ENCODE results near the gene ZNF319.

The ZNF319 gene

DNA sequence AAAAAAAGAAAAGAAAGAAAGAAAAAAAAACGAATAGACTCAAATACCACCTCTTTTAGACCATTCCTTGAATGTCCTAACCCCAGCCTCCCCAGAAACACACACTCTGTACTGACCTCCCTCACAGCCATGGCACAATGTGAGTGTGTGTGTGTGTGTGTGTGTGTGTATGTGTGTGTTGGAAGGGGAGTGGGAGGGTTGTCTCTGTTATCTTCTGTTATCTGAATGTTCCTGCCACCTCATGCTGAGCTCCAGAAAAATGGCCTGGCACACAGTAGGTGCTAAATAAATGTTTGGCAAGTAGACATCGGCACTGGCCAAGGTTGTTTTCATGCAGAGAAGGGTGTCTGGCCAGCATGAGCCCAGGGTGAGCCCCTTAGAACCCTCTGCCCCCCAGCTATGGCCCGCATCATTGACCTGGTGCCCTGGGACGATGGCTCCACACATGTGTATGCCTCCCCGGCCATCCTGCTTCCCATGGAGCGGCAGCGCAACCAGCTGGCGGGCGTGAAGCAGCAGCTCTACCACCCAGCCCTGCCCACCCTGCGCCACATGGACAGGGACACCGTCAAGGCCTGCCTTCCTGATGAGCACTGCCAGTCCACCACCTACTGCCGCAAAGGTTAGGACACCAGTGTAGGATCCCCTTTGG, 22.9 kb downstream of the ZNF319 start:
- DNase-seq (ENCODE audit: low read depth): no peak

GRCh38 chr16:57976331-57976796, 24.1 kb downstream of the ZNF319 start:
- no peak for DNase-seq (ENCODE audit: low read depth)

- no peak for DNase-seq (ENCODE audit: low read depth)
These were observed 28.2 kb downstream of the ZNF319 start for GRCh38 chr16:57972306-57972705.

DNA sequence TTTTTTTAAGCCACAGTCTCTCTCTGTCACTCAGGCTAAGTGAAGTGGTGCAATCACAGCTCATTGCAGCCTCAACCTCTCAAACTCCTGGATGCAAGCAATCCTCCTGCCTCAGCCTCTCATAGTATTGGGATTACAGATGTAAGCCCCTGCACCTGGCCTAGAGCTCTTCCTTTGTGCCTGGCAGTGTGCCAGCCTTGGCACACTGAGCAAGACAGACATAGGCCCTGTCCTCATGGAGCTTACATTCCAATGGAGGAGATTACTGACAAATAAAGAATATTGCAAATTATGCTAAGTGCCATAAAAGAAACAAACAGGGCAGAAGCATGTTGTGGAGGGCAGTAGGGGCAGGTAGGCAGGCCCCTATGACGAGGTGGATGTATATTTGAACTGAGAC, 28.6 kb downstream of the ZNF319 start:
- no peak for DNase-seq (ENCODE audit: low read depth)

DNA sequence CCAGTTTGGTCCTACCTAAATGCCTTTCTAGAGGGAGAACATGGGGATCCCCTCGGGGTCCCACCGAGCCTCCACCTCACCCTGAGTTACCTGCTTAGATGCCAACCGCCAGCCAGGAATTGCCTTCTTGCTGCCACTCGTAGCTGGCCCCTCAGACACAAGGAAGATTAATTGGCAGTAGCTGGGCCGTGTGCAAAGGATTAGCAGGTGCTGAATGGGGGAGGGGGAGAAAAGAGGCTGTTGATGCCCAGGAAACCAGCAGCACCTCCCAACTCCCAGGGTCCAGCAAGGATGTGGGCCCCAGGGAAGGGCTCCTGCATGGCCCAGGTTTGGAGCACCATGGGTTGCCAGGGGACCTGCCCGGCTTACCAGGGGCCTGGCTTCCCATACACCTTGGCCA, 29.5 kb downstream of the ZNF319 start, which contains the start of gene CNGB1:
Gene CNGB1, minus strand, starts transcription at position 159 of the 400 bp plus-strand sequence. CDS start 3,842 bp downstream, outside the sequence.
- DNase-seq (ENCODE audit: low read depth): no peak

GRCh38 chr16:57970319-57970718, 30.2 kb downstream of the ZNF319 start:
- no peak for DNase-seq (ENCODE audit: low read depth)

DNA sequence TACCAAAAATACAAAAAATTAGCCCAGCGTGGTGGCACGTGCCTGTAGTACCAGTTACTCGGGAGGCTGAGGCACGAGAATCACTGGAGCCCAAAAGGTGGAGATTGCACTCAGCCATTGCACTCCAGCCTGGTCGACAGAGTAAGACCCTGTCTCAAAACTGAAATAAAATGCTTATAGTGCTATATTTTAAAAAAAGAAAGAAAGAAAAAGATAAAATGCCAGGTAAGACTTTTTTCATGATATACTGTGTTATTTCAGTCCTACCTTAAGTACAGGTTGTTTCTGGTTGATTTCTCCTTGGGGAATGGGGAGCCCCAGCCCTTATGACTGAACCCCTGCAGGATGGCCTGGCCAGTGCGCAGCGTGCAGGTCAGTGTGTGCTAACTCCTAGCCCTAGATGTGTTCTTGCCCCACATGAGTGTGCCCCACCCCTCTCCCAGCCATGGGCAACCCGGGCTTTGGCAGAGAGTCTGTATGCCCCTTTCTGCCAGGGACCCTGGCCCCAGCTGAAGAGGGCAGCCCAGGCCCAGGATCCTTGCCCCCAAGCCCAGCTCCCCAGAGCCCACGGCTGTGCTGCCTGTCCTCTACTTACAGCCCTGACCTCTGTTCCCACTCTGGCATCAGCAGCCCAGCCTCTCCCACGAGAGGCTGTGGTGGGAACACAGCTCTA, 30.9 kb downstream of the ZNF319 start:
- no peak for DNase-seq (ENCODE audit: low read depth)

DNA sequence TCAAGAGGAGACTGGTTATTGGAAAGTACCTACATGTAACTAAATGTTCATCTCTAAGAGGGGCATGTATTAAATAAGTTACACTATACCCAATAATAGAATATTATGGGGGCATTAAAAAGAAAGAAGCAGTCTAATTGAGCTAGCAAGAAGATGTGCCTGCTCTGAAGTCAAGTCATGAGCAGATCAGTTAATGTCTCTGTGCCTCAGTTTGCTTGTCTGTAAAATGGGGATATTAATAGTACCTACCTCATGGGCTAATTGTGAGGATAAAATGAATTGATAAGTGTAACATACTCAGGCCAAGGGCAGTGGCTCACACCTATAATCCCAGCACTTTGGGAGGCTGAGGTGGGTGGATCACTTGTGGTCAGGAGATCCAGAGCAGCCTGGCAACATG, 32.6 kb downstream of the ZNF319 start:
- no peak for DNase-seq (ENCODE audit: low read depth)

GRCh38 chr16:57966986-57967385, 33.5 kb downstream of the ZNF319 start:
- no peak for DNase-seq (ENCODE audit: low read depth)

- DNase-seq (ENCODE audit: low read depth): no peak
These were observed 34.2 kb downstream of the ZNF319 start for GRCh38 chr16:57966204-57966771.

DNA sequence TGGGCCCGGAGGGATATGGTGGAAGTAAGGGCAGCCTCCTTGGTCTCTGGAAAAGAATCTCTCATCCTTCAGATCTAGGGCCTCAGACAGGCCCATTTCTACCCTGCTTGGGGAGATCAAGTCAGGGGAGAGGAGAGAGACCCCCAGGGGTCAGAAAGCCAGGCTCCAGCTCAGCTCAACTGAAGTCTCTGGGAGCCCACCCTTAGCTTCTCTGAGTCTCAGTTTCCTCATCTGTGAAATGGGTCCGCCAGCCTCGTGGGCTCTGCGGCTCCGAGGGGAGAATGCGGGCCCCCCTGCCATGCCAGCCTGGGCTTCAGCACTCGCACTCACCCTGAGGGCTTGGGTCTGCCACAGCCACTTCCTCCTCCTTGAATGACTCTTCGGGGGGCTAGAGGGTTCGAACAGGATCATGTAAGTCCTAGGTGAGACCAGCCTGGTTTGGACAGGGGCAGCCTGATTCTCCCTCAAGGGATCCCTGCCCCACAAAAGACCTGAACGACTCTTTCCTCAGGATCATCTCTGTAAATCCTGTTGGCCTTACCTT, 36.2 kb downstream of the ZNF319 start:
- DNase-seq (ENCODE audit: low read depth): no peak

GRCh38 chr16:57962756-57963155, 37.7 kb downstream of the ZNF319 start:
- DNase-seq (ENCODE audit: low read depth): no peak

- DNase-seq (ENCODE audit: low read depth): no peak
These were observed 38.4 kb downstream of the ZNF319 start for GRCh38 chr16:57962046-57962445.

DNA sequence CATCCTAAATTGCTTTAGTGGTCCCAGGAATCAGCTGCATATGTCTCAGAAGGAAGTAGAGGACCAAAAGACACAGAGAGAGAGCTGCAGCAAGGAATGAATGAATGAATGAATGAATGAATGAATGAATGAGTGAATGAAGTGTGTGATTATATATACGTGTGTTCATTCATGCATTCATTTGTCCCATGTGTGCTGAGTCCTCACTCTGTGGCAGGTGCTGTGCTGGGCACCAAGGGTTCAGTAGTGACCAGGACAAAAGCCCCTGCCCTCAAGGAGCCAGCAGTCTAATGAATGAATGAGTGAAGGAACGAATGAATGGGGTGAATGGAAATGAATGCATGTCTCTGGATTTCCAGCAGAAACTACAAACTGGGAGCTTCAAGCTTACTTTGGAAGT, 38.9 kb downstream of the ZNF319 start:
- no peak for DNase-seq (ENCODE audit: low read depth)

- no peak for DNase-seq (ENCODE audit: low read depth)
These were observed 39.5 kb downstream of the ZNF319 start for GRCh38 chr16:57960826-57961472.

DNA sequence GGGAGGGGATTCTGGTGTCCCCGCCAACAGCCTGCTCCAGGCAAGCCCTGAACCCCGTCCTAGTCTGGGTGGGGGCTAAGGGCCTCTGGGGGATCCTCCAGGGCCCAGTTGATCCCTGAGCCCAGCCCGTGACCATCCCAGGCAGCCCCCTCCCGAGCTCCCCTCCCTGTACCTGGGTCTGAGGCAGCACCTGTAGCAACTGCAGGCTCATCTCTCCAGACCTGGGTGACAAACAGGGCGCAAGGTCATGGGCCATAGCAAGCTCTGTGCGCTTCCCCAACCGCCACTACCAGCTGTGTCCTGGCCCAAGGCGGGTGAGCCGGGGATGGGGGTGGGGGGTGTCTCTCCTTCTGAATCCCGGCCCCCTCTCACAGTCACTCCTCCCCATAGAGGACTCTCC, 40.2 kb downstream of the ZNF319 start:
- DNase-seq (ENCODE audit: low read depth): no peak

DNA sequence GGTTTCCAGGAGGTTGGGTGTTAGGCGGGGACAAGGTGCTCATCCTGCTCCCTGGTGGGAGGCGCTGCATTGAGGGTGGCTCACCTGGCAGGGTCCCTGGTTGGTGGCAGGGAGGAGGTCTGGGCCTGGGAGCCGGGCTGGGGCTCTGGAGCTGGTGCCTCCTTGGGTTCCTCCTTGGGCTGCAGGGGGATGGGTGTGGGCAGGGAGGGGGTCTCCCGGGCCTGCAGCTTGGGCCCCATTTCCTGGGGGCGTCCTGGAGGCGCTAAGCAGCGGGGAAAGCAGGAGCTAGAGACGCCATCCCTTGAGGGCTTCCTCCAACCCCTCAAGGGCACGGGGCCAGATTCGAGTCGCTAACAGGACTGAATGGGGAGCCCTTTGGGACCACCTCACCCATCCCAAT, 40.7 kb downstream of the ZNF319 start:
- no peak for DNase-seq (ENCODE audit: low read depth)

DNA sequence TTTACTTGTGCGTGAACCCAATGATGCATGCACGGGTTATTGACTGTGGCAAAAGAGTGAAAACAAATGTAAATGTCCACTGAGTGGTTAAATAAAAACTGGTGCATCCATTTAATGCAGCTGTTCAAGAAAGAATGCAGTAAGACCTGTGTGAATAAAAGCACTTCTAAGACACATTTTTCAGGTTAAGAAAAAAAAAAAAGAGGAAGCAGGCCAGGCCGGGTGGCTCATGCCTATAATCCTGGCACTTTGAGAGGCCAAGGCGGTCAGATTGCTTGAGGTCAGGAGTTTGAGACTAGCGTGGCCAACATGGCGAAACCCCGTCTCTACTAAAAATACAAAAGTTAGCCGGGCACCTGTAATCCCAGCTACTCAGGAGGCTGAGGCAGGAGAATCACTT, 41.4 kb downstream of the ZNF319 start:
- DNase-seq (ENCODE audit: low read depth): no peak

DNA sequence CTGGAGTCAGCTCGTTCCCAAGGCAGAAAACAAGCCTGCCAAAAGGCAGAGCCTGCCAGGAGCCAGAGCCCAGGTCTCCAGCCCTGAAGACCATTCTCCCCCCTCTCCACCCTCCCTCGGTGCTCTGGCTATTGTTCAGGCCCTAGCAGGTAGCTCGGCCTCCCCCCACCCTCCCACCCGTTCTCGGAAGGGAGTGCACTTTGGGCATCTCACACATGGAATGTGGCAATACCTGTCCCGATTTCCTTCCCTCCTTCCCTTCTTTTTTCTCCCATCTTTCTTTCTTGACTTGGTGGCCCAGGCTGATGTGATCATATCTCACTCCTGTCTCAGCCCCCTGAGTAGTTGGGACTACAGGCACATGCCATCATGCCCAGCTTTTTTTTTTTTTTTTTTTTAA, 41.9 kb downstream of the ZNF319 start:
- DNase-seq (ENCODE audit: low read depth): no peak

DNA sequence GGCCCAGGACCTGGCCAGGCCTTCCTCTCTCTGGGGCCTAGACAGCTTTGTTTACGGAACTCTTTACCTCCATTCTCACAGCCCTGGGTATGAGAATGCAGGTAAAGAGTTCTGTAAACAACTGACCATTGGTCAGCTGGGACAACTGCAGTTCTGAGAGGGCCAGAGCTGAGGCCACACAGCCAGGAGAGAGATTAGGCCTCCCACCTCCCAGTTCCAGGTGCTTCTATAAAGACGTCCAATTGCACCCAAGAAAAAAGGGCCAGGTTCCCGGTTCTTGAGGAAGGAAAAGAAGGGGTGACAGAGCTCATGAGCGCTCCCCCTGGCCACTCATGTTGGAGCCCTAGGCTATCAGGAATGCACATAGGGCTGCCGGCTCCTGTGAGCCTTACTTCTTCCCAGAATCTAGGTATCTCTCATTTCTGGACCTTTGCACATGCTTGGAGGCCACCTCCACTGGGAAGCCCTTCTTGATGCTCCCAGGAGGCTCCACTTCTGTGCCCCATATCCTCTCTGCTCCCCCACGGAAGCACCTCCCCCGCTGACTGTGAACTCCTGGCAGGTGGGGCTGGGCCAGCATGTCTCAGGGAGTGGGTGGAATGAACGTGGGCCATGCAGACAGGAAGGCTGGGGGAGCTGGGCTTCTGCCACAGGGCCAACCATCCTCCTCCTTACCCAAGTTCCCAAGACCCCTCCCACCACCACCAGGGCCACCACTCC, 42.6 kb downstream of the ZNF319 start:
- DNase-seq (ENCODE audit: low read depth): no peak

- DNase-seq (ENCODE audit: low read depth): no peak
These were observed 43.4 kb downstream of the ZNF319 start for GRCh38 chr16:57956924-57957672.
